GM21576 (cell line): Measurements from ENCODE around the gene FRMPD1.
"Not testable (repeated sequence)": the region's sequence is repeated elsewhere in the genome, so short reads cannot be mapped to it uniquely, and the experiment has no call there.

ENCODE experiments used
- ATAC-seq: cut with Tn5 transposase; IDR thresholded peaks from one replicate; pipeline ENCODE4 v1.9.1; 2021; ENCODE audit warnings: mild to moderate bottlenecking, moderate library complexity; ENCODE audit not compliant: unreplicated experiment

The FRMPD1 gene

GRCh38 chr9:37732086-37732741 is 81.5 kb downstream of the FRMPD1 start:
- no peak for ATAC-seq

DNA sequence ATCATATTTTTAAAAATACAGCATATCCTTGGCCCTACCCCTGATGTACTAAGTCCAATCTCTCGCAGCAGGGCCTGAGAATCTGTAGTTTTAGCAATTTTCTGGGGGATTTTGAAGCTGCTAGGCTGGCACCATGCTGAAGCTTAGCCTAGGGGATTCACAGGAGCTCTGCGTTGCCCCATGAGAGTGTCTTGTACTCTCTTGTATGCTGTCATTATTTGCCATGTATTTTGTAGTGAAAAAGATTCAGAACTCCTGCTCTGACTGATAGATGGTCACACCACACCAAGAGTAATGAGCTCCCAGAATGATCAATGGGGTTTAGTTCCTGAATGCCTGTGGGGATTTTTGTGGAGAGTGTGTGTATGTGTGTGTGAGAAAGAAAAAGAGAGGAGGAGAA is 82.2 kb downstream of the FRMPD1 start:
- ATAC-seq: no peak

DNA sequence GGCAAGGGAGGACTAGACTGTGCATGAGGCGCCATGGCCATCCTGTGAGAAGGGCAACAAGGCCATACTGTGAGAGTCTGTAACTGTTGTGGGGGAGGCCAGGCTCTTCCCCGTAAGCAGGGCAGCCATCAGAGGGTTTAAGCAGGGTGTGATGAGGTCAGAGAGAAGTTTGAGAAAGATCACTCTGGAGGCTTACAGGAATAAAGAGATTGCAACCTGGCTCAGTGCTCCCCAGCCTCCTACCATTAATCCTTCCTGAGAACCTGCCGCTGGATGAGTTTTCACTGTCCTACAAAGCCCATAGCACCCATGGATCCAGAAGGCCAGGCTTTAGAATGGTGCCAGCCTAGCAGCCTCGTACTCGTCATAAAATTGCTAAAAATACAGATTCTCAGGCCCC is 88.5 kb downstream of the FRMPD1 start:
- ATAC-seq: no peak

- no peak for ATAC-seq
Observed at GRCh38 chr9:37740128-37740527, 89.4 kb downstream of the FRMPD1 start.

GRCh38 chr9:37740631-37741328 is 90.0 kb downstream of the FRMPD1 start:
- no peak for ATAC-seq

DNA sequence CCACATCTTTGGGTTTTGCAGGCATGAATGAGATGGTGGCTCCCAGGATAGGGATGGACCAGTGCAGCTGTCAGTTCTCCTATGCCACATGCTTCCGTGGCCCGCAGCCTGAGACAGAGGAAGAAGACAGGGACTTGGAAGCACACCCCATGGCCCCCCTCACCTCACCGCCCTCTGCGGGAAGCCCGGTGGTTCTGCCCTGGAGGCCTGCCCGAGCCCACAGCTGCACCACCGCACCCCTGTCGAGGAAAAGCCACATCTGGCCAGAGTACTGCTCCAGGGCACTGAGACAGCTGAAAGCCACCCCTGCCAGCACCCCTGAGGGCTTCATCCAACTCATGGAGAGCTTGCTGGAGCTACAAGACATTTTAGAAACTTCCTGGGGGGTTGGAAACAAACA is 95.2 kb downstream of the FRMPD1 start:
- ATAC-seq: no peak

DNA sequence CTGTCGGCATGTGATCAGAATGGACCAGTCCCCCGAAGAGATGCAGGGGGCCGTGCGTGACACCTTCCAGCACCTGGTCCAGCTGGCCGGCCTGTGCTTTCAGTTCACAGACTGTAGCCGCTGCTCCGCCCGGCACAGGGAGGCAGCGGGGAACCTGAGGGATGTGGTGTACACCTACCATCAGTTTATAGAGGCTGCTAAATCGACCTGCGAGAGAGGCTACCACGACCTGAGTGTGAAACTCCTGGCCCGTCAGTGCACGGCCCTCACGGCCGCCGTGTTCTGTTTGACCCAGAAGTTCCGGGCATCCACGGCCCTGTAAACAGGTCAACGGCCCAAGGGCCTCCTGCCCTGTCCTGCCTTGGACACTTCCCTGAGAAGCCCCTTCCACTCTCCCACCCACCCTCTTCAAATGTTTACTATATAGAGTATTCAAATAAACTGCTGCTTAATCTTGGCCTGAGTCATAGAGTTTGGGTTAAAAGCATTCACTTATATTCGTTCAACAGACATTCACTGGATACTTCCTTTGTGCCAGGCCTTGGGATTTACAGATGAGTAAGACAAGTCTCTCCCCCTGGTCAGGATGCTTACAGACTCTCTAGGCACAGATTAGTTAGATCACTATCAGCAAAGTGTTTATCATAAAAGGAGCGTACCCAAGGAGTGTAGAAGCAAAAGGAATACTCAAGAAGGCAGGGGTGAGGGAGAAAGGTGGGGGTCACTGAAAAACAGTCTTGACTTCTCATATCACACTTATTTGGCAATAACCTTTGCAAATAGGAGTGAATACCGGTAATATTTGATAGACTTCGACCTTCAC is 95.9 kb downstream of the FRMPD1 start:
- ATAC-seq: no peak

DNA sequence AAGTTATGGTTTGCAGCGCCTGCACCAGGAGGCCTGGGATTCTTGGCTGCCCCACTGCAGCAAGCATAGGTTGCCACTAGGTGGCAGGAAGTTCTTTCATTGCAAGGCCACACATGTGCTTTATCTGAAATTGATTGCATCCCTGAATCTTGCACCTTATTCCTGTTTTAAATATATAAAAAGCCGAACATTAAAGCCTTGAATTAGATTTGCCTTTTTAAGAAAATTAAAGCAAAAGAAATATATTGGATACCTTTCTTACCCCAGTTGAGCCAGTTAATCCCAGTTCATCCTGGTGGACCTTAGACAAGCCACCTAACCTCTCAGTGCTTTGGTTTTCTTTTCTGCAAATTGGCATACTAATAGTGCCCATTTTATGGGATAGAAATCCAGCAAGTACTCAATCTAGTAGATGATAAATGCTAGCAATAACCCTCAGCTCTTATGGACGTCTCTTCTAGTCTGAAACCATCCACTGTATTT is 96.6 kb downstream of the FRMPD1 start:
- no peak for ATAC-seq

DNA sequence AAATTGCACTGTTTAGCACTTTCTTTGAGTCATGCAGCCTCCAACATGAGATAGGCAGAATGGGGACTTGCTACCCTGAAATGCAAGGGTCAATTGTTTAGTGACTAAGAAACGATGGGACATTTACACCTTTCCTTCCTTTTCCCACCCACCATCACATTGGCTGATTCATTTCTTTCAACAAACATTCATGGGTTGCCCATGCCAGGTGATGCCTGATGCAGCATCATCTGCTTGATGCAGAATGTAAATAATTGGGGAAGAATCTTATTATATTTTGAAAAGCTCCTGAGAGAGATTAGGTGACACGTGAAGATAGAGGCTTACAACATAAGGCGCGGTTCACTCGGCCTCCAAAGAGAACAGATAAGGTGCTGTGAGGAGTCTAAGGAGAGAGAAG is 98.4 kb downstream of the FRMPD1 start:
- ATAC-seq: no peak

GRCh38 chr9:37751186-37751585 is 100.4 kb downstream of the FRMPD1 start:
- no peak for ATAC-seq

GRCh38 chr9:37751704-37752103 is 101.0 kb downstream of the FRMPD1 start:
- ATAC-seq: not testable (repeated sequence)

DNA sequence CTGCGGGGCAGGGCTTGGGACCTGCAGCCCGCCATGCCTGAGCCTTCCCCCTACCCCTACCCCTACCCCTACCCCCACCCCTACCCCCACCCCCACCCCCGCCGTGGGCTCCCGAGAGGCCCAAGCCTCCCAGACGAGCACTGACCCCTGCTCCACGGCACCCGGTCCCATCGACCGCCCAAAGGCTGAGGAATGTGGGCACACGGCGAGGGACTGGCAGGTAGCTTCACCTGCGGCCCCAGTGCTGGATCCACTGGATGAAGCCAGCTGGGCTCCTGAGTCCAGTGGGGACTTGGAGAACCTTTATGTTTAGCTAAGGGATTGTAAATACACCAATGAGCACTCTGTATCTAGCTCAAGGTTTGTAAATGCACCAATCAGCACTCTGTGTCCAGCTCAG is 101.4 kb downstream of the FRMPD1 start:
- ATAC-seq: not testable (repeated sequence)

GRCh38 chr9:37752642-37753488 is 102.1 kb downstream of the FRMPD1 start:
- ATAC-seq: no peak

GRCh38 chr9:37753489-37754190 is 102.9 kb downstream of the FRMPD1 start, which contains the start of gene TRMT10B:
Gene TRMT10B (plus strand): TSS chr9:37753805. CDS start chr9:37761932, 8,127 bp downstream.
- peak; percentile 88 for ATAC-seq

DNA sequence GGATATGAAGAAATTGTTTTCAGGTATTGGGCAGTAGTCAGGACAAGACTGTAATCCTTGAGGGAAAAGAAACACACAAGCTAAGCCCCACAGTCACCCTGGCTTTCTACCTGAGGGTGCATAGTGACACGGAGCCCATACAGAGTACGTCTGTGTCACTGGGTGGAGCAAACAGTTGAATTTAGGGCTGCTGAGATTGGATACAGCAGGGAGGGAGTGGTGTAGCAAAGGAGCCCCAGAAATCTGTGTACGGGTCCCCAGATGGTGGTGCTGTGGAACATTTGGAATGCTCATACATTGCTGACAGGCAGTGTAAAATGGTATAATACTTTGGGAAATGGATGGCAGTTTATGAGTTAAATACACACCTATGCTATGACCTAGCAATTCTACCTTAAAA is 108.0 kb downstream of the FRMPD1 start:
- no peak for ATAC-seq

DNA sequence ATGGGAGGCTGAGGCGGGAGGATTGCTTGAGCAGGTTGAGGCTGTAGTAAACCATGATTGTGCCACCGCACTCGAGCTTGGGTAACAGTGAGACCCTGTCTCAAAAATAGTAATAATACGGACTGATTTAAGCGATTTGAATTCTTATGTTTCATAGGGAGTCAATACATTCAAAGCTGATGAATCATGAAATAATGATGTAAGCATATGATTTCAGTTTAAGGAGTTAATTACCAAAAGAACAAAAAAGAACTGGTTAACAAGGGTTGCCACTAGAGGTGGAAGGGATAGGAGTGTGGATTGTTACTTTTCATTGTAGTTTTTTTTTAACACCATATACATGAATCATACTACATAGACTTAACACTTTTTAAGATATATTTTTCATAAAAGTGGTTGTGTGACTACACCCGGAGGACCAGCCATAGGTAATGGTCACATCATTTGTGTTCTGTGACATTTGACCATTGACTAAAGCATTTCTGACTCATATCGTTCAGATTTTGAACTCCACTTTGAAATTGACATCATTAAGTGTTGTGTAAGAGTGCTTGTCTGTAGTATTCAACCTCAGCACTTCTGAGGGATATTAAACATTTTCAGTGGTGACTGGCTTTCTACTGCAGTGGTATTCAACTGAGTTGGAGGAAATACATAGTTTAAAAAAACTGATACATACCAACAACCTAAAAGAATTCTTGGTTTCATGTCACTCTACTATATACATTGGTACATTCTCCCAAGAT is 109.8 kb downstream of the FRMPD1 start:
- no peak for ATAC-seq

- no peak for ATAC-seq
Observed at GRCh38 chr9:37761511-37761910, 110.8 kb downstream of the FRMPD1 start.

GRCh38 chr9:37765263-37765662 is 114.5 kb downstream of the FRMPD1 start:
- not testable (repeated sequence) for ATAC-seq

DNA sequence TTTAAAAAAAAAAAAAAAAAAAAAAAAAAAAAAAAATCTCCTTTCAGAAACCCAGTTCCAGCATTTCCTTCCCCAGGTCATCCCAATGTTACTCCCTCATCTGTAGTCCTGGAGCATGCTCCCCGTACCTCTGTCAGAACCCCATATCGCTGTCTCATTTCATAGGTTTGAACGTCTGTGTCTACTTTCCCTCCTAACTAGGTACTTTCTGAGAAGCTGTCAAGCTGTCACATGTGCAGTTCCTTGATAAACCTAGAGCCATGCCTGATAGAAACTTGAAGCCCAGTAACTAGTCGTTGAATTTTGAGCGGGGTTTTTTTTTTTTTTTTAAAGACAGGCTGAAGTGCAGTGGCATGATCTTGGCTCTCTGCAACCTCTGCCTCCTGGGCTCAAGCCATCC is 118.6 kb downstream of the FRMPD1 start:
- no peak for ATAC-seq
